HG03097 (cell line): ENCODE data around the gene PUS3.
A peak's percentile ranks its signal among the peaks of the same experiment; 100 is the strongest.
"Not testable (repeated sequence)": the region's sequence is repeated elsewhere in the genome, so short reads cannot be mapped to it uniquely, and the experiment has no call there.

Experiments used
- ATAC-seq: cut with Tn5 transposase; IDR thresholded peaks from one replicate; pipeline ENCODE4 v1.9.1; 2021; ENCODE audit not compliant: unreplicated experiment, low FRiP score

Gene PUS3

GRCh38 chr11:125922156-125922555, 19.1 kb upstream of the PUS3 start:
- no peak for ATAC-seq

GRCh38 chr11:125921042-125921441, 18.0 kb upstream of the PUS3 start:
- no peak for ATAC-seq

- no peak for ATAC-seq
Measured at GRCh38 chr11:125918140-125918840, 15.3 kb upstream of the PUS3 start.

- no peak for ATAC-seq
Measured at GRCh38 chr11:125916683-125917347, 13.8 kb upstream of the PUS3 start.

GRCh38 chr11:125914601-125915000, 11.6 kb upstream of the PUS3 start:
- not testable (repeated sequence) for ATAC-seq

GRCh38 chr11:125910226-125910849, 7.3 kb upstream of the PUS3 start:
- ATAC-seq, result no peak

- ATAC-seq, result no peak
Measured at GRCh38 chr11:125904678-125905077, 1.7 kb upstream of the PUS3 start.

GRCh38 chr11:125903711-125904659, 979 bp upstream of the PUS3 start, which contains the start of gene DDX25:
Gene DDX25, plus strand, starts transcription at chr11:125904508. Its CDS starts 10 bp downstream, at chr11:125904518.
- no peak for ATAC-seq

- ATAC-seq, result no peak
Measured at GRCh38 chr11:125902277-125902926, 604 bp downstream of the PUS3 start.

- ATAC-seq, result no peak
Measured at GRCh38 chr11:125901872-125902271, 1.1 kb downstream of the PUS3 start.

GRCh38 chr11:125892994-125893393, 10.0 kb downstream of the PUS3 start:
- ATAC-seq, result no peak

GRCh38 chr11:125892071-125892470, 10.9 kb downstream of the PUS3 start:
- no peak for ATAC-seq

GRCh38 chr11:125890447-125891100, 12.4 kb downstream of the PUS3 start:
- ATAC-seq, result no peak

- peak; percentile 86 for ATAC-seq
Measured at GRCh38 chr11:125887373-125888324, 15.4 kb downstream of the PUS3 start, which contains the start of gene HYLS1. Gene HYLS1, plus strand, starts transcription at chr11:125887668. Its CDS starts 11,701 bp downstream, at chr11:125899369.

GRCh38 chr11:125886997-125887372, 16.0 kb downstream of the PUS3 start:
- ATAC-seq, result peak; percentile 27

- no peak for ATAC-seq
Measured at GRCh38 chr11:125883375-125883774, 19.6 kb downstream of the PUS3 start.

GRCh38 chr11:125881291-125881690, 21.7 kb downstream of the PUS3 start:
- no peak for ATAC-seq

- no peak for ATAC-seq
Measured at GRCh38 chr11:125874556-125875124, 28.4 kb downstream of the PUS3 start.
